GM19328 (cell line): Measurements from ENCODE around the gene ANKRD2.
"Not testable (repeated sequence)": the region's sequence is repeated elsewhere in the genome, so short reads cannot be mapped to it uniquely, and the experiment has no call there.

ENCODE experiments used
- ATAC-seq: cut with Tn5 transposase; IDR thresholded peaks from one replicate; pipeline ENCODE4 v1.9.1; 2021; ENCODE audit warnings: mild to moderate bottlenecking, moderate library complexity; ENCODE audit not compliant: unreplicated experiment

Gene ANKRD2

DNA sequence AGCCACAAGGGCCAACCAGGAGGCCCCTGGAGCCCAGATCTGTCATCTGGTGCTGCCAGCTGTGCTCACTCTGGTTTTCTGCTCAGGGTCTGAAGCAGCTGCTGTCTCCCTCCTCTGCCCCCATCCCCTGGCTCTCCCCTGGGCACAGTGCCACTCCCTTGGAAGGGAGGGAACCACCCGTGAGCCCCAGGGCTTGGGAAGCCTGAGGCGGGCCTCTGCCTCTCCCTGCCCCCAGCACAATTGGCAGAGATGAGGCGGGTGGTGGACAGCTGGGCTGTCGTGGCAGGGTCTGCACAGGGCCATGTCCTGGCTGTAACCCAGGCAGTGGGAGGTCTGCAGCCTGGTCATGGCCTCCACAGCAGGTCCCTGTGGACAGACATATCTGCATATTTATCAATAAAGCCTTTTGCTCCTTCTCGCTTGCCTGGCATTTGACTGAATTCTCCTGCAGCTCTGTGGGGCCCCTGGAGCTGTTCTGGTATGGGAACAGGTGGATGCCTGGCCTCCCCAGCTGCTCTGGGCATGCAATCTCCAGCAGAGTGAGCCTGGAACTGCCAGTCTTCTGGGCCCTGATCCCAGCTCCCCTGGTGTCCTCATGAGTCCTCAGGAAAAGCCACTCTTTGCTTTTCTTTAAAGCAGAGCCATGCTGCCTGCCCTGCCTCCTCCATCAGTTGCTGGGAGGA is 1.6 kb upstream of the ANKRD2 start:
- ATAC-seq, result no peak

DNA sequence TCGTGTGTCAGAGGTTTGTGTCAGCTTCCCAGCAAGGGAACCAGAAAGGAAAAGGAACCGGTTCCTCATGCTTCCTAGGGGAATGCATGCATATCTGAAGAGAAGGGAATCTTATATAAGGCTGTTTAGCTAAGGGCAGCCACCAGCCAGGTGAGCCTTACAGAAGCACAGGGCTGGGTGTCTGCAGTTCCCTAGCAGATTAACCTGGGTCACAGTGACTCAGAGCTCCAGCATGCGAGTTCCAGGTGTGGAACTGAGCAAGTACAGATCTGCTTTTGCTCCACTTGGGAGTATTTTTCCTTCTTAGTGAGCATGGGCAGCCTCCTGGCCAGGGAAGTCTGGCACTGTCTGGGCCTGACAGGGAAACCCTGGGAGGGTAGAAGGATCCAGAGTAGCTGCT is 957 bp upstream of the ANKRD2 start:
- ATAC-seq, result no peak

GRCh38 chr10:97573021-97573420 is 442 bp downstream of the ANKRD2 start:
- no peak for ATAC-seq

DNA sequence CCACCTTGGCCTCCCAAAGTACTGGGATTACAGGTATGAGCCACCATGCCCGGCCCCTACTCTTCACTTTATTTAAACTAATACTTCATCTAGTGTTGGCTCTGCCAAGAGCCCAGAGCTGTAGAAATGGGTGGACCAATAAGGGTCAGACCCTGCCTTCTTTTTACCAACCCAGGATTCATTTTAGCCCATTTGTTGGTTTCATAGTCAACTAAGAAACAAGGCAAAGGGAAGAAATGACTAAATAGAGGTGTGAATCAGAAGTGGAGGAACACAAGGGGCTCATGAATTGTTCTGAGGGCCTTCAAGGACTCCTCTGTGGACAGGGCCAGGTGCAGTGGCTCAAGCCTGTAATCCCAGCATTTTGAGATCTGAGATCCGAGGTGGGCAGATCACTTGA is 1.1 kb downstream of the ANKRD2 start:
- ATAC-seq, result no peak

DNA sequence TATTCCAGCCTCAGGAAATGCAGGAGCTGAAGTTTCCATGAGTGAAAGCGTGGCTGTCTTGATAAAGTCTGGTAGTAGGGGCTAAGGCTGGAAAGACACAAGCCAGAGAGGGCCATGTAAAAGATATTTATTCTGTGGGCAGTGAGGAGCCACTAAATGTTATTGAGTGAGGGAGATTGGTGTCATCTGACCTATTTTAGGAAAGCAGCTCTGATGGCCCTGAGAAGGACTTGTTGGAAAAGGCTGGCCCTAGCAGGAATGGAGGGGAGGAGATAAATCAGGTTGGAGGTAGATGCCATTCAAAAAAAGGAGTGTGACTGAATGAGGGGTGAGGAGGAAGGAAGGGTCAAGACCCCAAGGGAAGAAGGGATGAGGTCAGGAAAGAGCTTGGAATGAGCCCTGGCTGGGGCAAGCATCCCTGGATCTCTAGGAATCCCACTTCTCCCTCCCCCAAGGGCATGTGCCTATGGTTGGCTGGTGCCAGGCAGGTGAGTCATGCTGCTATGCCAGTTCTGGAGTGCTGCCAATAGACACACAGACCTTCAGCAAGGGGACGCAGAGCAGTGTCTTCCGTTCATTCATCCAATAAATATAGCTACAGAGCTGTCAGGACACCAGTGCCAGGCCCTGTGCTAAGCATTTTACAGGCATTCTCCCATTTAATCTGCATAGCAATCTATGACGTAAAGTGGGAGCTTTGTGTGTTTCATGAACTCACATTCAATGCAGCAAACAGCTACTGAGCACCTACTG is 2.0 kb downstream of the ANKRD2 start:
- no peak for ATAC-seq

- ATAC-seq, result no peak
Observed at GRCh38 chr10:97575127-97575668, 2.6 kb downstream of the ANKRD2 start.

DNA sequence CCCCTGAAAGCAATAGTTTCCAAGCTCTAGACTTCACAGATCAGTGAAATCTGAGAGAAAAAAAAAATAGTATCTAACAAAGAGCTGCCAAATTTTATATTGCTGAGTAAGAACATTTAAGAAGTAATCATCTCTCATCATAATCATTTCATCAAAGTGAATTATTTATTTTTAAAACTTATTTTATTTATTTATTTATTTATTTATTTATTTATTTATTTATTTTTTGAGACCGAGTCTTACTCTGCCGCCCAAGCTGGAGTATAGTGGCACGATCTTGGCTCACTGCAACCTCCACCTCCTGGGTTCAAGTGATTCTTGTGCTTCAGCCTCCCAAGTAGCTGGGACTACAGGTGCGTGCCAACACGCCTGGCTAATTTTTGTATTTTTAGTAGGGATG is 3.9 kb downstream of the ANKRD2 start:
- not testable (repeated sequence) for ATAC-seq

- ATAC-seq, result no peak
Observed at GRCh38 chr10:97577701-97578100, 5.1 kb downstream of the ANKRD2 start.

GRCh38 chr10:97578171-97578844 is 5.7 kb downstream of the ANKRD2 start:
- ATAC-seq, result no peak

GRCh38 chr10:97580421-97581367 is 8.1 kb downstream of the ANKRD2 start:
- no peak for ATAC-seq

DNA sequence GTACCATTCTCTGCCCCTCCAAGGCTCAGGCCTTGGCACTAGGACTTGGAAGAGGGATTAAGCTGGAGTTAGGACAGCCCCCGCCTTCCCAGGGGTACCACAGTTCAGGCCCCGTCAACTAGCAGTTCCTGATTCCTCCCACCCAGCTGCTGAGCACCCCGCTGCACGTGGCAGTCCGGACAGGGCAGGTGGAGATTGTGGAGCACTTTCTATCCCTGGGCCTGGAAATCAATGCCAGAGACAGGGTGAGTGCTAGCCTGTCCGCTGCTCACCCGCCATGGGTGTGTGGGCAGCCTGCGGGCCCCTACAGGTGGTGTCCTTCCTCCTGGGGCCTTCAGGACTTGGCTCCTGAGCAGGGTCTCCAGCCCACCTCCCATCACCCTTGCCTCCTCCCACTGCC is 9.6 kb downstream of the ANKRD2 start:
- no peak for ATAC-seq

GRCh38 chr10:97583476-97583875 is 10.9 kb downstream of the ANKRD2 start:
- no peak for ATAC-seq

DNA sequence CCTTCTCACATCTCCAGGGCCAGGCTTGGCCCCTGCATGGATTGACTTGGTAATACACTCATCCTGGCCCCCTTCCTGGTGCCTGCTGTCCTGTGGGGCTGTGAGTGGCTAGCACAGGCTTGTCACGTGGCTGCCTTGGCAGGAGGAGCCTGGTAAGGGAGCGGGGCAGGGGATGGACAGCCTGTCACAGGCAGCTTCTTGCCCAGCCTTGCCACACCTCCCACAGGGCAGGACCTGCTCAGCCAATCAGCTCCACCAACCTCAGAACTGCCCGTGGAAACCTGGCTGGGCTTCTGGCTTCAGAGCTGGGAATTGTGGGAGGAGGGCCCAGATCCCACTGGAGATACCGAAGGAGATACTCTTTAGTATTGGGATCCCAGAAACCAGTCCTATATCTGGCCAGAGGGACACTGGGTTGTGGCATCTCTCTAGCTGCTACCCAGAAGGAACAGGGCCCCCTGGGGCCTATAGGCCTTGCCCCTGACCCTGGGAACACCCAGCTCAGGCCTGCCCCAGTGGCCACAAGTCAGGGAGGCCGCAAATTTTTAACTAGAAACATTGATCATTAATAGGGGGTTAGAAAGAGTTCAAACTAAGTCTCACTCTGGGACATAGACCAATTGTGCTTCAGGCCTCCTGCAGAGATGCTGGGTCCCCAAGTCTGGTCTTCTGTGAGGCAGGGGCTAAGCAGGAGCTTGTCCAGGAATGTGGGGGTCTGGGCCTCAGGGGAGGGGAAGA is 11.7 kb downstream of the ANKRD2 start, which contains the start of gene HOGA1:
HOGA1 (plus strand) TSS at position 330 of the 738 bp plus-strand sequence; CDS start at position 645, 315 bp downstream.
- ATAC-seq, result no peak

GRCh38 chr10:97584798-97585438 is 12.3 kb downstream of the ANKRD2 start:
- ATAC-seq, result no peak

- ATAC-seq, result no peak
Observed at GRCh38 chr10:97585439-97585811, 12.8 kb downstream of the ANKRD2 start.

DNA sequence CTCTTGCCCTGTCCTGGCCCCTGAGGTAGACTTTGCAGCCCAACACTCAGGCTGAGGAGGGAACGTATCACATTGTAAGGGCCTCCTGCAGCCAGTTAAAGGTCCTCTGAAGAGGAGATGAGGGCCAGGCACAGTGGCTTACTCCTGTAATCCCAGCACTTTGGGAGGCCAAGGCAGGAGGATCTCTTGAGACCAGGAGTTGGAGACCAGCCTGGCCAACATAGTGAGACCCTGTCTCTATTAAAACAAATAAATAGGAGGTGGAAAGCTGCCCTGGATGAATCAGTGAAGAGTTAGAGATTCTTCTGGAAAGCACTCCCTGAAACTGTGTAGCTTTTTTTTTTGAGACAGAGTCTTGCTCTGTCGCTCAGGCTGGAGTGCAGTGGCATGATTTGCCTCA is 14.6 kb downstream of the ANKRD2 start:
- no peak for ATAC-seq

DNA sequence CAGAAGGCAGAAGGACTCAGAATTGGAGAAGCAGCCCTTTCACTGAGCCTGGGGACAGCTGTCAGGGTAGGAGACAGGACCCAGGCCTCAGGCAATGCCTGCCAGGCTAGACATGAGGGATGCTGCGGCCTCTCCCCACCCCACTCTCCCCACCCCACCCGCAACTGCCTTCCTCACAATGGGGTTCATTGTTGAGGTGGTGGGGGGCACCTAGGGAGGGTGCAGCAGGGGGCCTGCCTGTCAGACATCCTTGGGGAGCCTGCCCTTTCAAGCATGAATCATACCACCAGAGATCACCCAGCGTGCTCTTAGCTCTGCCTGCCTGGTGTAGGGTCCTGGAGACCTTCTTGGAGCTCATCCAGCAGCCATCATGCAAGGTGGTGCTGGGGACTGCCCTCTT is 16.9 kb downstream of the ANKRD2 start, which contains the start of gene C10orf62:
C10orf62 (plus strand) TSS at position 243 of the 400 bp plus-strand sequence. CDS start 177 bp downstream, outside the sequence.
- no peak for ATAC-seq

- ATAC-seq, result no peak
Observed at GRCh38 chr10:97590082-97590747, 17.6 kb downstream of the ANKRD2 start.
